GM18861 (cell line): ENCODE measurements around the gene LCN1.
"Not testable (repeated sequence)": the region's sequence is repeated elsewhere in the genome, so short reads cannot be mapped to it uniquely, and the experiment has no call there.

ENCODE experiments used
- ATAC-seq: cut with Tn5 transposase; IDR thresholded peaks from one replicate; pipeline ENCODE4 v1.9.1; 2021; ENCODE audit not compliant: unreplicated experiment

The LCN1 gene

GRCh38 chr9:135504262-135505243, 16.7 kb upstream of the LCN1 start:
- ATAC-seq = no peak

- ATAC-seq = no peak
These were observed 15.6 kb upstream of the LCN1 start for GRCh38 chr9:135505406-135506187.

- no peak for ATAC-seq
These were observed 14.7 kb upstream of the LCN1 start for GRCh38 chr9:135506327-135507103.

GRCh38 chr9:135507104-135508035, 13.9 kb upstream of the LCN1 start:
- no peak for ATAC-seq

GRCh38 chr9:135508211-135508820, 12.9 kb upstream of the LCN1 start:
- ATAC-seq = no peak

GRCh38 chr9:135509458-135509857, 11.8 kb upstream of the LCN1 start:
- no peak for ATAC-seq

GRCh38 chr9:135512241-135512603, 9.0 kb upstream of the LCN1 start:
- ATAC-seq = no peak

GRCh38 chr9:135512904-135513303, 8.3 kb upstream of the LCN1 start:
- ATAC-seq = no peak

GRCh38 chr9:135513351-135513846, 7.8 kb upstream of the LCN1 start:
- ATAC-seq = no peak

GRCh38 chr9:135513906-135514305, 7.3 kb upstream of the LCN1 start:
- not testable (repeated sequence) for ATAC-seq

- ATAC-seq = no peak
These were observed 6.7 kb upstream of the LCN1 start for GRCh38 chr9:135514342-135515082.

- no peak for ATAC-seq
These were observed 5.9 kb upstream of the LCN1 start for GRCh38 chr9:135515083-135515951.

- ATAC-seq = no peak
These were observed 4.9 kb upstream of the LCN1 start for GRCh38 chr9:135516132-135516860.

GRCh38 chr9:135517407-135517822, 3.8 kb upstream of the LCN1 start:
- no peak for ATAC-seq

GRCh38 chr9:135519179-135519971, 1.9 kb upstream of the LCN1 start:
- ATAC-seq = no peak

GRCh38 chr9:135521608-135522095, 412 bp downstream of the LCN1 start:
- ATAC-seq = no peak
